ENCODE results near the gene C11orf87. TPM values are rescaled to one million over a fixed set of nuclear protein-coding genes. Genes with fewer than 3 reads are reported as not detected.
A peak's percentile ranks its signal among the peaks of the same experiment; 100 is the strongest.

Gene C11orf87
- total and polyA plus RNA-seq, 12 donors = under 0.01 to 0.27 (median 0.06) TPM; not detected in 5

GRCh38 chr11:109378034-109378433 is 44.0 kb upstream of the C11orf87 start:
- no peak overlapping the region for H3K4me3 ChIP-seq
- intact Hi-C loops (cut with DNase I) = no loop called here
- ATAC-seq = peak in 4 of 8 donors; percentile 12 to 44 (median 26)
- TF ChIP-seq CTCF (IDR thresholded peaks at IDR 0.05) = no peak
- no peaks in the 10 kb centered on the region for H3K27me3 ChIP-seq
- no peak overlapping the region for H3K27ac ChIP-seq
- no peaks in the 10 kb centered on the region for H3K9me3 ChIP-seq
- no peaks in the 10 kb centered on the region for H3K36me3 ChIP-seq
- DNase-seq = no peak
- H3K4me1 ChIP-seq = peaks cover 0 to 20% (median 9%) of the 10 kb centered on the region in 9 donors

DNA sequence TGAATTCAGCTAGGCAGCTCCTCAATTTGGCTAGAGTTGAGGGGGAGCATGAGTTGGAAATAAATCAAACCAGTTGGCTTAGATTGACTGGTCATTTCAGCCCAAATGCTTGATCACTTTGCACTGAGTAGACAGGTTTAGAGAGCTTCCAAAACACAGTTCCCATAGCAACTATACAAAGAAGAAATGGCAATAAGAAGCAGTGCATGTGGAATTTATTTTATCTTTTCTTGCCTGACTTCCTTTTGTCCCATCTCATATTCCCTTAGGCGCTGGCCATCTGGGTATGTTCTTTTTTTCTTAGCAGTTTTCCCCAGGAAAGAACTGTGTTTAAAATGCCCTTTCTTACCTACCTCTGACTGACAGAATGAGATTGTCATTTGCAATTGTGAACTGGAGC is 38.7 kb upstream of the C11orf87 start:
- no peak overlapping the region for H3K4me3 ChIP-seq
- no peak for ATAC-seq
- WGBS, 2 donors = 43 to 58% methylated on average over 1 of the region's 1 CpG

GRCh38 chr11:109384873-109385272 is 37.1 kb upstream of the C11orf87 start:
- H3K9me3 ChIP-seq = no peaks in the 10 kb centered on the region
- no peak for ATAC-seq
- H3K4me1 ChIP-seq = no peaks in the 10 kb centered on the region
- H3K27ac ChIP-seq = no peak overlapping the region
- WGBS, 2 donors = 73 to 88% methylated on average over 1 of the region's 1 CpG
- H3K27me3 ChIP-seq = no peaks in the 10 kb centered on the region
- TF ChIP-seq CTCF (IDR thresholded peaks at IDR 0.05) = no peak
- intact Hi-C loops (cut with DNase I) = no loop called here
- H3K4me3 ChIP-seq = no peak overlapping the region
- H3K36me3 ChIP-seq = no peaks in the 10 kb centered on the region
- no peak for DNase-seq

More for the DNA sequence above, 38.7 kb upstream of the C11orf87 start:
- Histone ChIP-seq H3K9me3 (no peaks in the 10 kb centered on the region), H3K27ac (no peak overlapping the region), H3K27me3 (no peaks in the 10 kb centered on the region), H3K4me1 (no peaks in the 10 kb centered on the region), H3K36me3 (no peaks in the 10 kb centered on the region)
- no peak for DNase-seq
- TF ChIP-seq CTCF (IDR thresholded peaks at IDR 0.05) = no peak
- intact Hi-C loops (cut with DNase I) = no loop called here

- 39 to 60% methylated on average over 3 of the region's 3 CpGs for WGBS, 2 donors
These were observed 33.0 kb upstream of the C11orf87 start for GRCh38 chr11:109388982-109389381.

More at GRCh38 chr11:109388982-109389381, 33.0 kb upstream of the C11orf87 start:
- no peak overlapping the region for H3K27ac ChIP-seq
- H3K9me3 ChIP-seq = no peaks in the 10 kb centered on the region
- no peak overlapping the region for H3K4me3 ChIP-seq
- no peaks in the 10 kb centered on the region for H3K27me3 ChIP-seq
- no peak for TF ChIP-seq CTCF (IDR thresholded peaks at IDR 0.05)
- no peaks in the 10 kb centered on the region for H3K36me3 ChIP-seq
- DNase-seq = no peak
- intact Hi-C loops (cut with DNase I) = no loop called here
- H3K4me1 ChIP-seq = no peaks in the 10 kb centered on the region
- no peak for ATAC-seq

Data from heart right ventricle (tissue), 16 donors.